Endodermal cell (in vitro differentiated cells): ENCODE measurements around the gene ARHGAP27. TPM values are rescaled to one million over a fixed set of nuclear protein-coding genes. Genes with fewer than 3 reads are reported as not detected.

Source experiments
- DNase-seq: peaks from one replicate; pipeline ENCODE4 v3.0.0-alpha.2; 2017
- H3K27ac ChIP-seq: 2 replicates; pipeline ENCODE4 v1.5.1; 2013; ENCODE audit warnings: mild to moderate bottlenecking, low read depth, low read length, moderate library complexity
- H3K27me3 ChIP-seq: 2 replicates; pipeline ENCODE4 v1.6.1; 2013; ENCODE audit warnings: mild to moderate bottlenecking, low read length, moderate library complexity; ENCODE audit not compliant: insufficient read depth, control insufficient read depth, poor library complexity, severe bottlenecking
- H3K36me3 ChIP-seq: 2 replicates; pipeline ENCODE4 v1.7.0; 2013; ENCODE audit warnings: mild to moderate bottlenecking, low read length, moderate library complexity; ENCODE audit not compliant: control insufficient read depth, insufficient read depth
- H3K4me1 ChIP-seq: one replicate; pipeline ENCODE4 v1.7.0; 2013; ENCODE audit warnings: low read length; ENCODE audit not compliant: control insufficient read depth, insufficient read depth
- H3K4me3 ChIP-seq: 2 replicates; pipeline ENCODE4 v1.5.1; 2013; ENCODE audit warnings: mild to moderate bottlenecking, low read length, moderate library complexity
- H3K9ac ChIP-seq: 2 replicates; pipeline ENCODE4 v1.6.1; 2013; ENCODE audit warnings: mild to moderate bottlenecking, low read length, moderate library complexity; ENCODE audit not compliant: poor library complexity, severe bottlenecking; ENCODE audit errors: extremely low read depth
- H3K9me3 ChIP-seq: 2 replicates; pipeline ENCODE4 v1.6.1; 2013; ENCODE audit warnings: mild to moderate bottlenecking, low read length, moderate library complexity; ENCODE audit not compliant: control insufficient read depth
- H3K27ac Mint-ChIP-seq: 2 replicates; pipeline ENCODE4 v1.8.0; 2020; ENCODE audit warnings: mixed read lengths
- H3K27me3 Mint-ChIP-seq: 2 replicates; pipeline ENCODE4 v1.8.0; 2021; ENCODE audit warnings: mild to moderate bottlenecking, mixed read lengths; ENCODE audit not compliant: insufficient read depth
- H3K36me3 Mint-ChIP-seq: 2 replicates; pipeline ENCODE4 v1.8.0; 2020; ENCODE audit warnings: low read depth, mixed read lengths
- H3K4me1 Mint-ChIP-seq: 2 replicates; pipeline ENCODE4 v1.8.0; 2020; ENCODE audit warnings: mixed read lengths
- H3K4me3 Mint-ChIP-seq: 2 replicates; pipeline ENCODE4 v1.8.0; 2020; ENCODE audit warnings: mild to moderate bottlenecking, moderate library complexity, mixed read lengths
- H3K9me3 Mint-ChIP-seq: 2 replicates; pipeline ENCODE4 v1.8.0; 2020; ENCODE audit warnings: mild to moderate bottlenecking, mixed read lengths
- CTCF ChIP-seq: fragments of 200-600 bp; sonication (generic); conservative IDR thresholded peaks from 2 replicates; pipeline ENCODE4 v1.5.0; 2021; ENCODE audit warnings: antibody characterized with exemption, mild to moderate bottlenecking
- WGBS, 2 experiments: methylation state at CpG; one replicate each; pipeline versions ENCODE4 v1.1.5 to v1.1.7; 2013; ENCODE audit warnings: missing lambda C conversion rate in 2 of 2, mixed read lengths in 1 of 2; ENCODE audit not compliant: insufficient coverage in 1 of 2, insufficient read length in 1 of 2; 5-methylcytosine and 5-hydroxymethylcytosine counted together
- total RNA-seq, 2 donors: library from RNA; stranded (reverse); fragmentation: NEBNext Ultra II Directional in 1 of 2; extraction: Animal tissue kit (Norgen Biotek cat#: 25700) in 1 of 2; gene quantifications; 2 replicates in 1 of 2; 3 replicates in 1 of 2; pipeline ENCODE4 v1.2.1, GENCODE V29; 2021

ARHGAP27 gene
- total RNA-seq, 2 donors from 2014 or later: 16.4 to 20.6 TPM

- H3K4me3 Mint-ChIP-seq: peak overlapping the region; percentile 2
- Histone ChIP-seq H3K36me3 (no peaks in the 10 kb centered on the region), H3K27ac (no peak overlapping the region), H3K9ac (no peak overlapping the region), H3K4me3 (no peak overlapping the region), H3K4me1 (peaks cover 15% of the 10 kb centered on the region), H3K27me3 (no peaks in the 10 kb centered on the region), H3K9me3 (no peaks in the 10 kb centered on the region)
- H3K9me3 Mint-ChIP-seq: no peaks in the 10 kb centered on the region
- H3K36me3 Mint-ChIP-seq: peaks cover 3% of the 10 kb centered on the region
- peak; percentile 62 for DNase-seq
- no peak overlapping the region for H3K27ac Mint-ChIP-seq
- TF ChIP-seq CTCF: no peak
- WGBS, 2 experiments: 84 to 86% methylated on average over 6 to 11 of the region's 11 CpGs
- peaks cover 36% of the 10 kb centered on the region for H3K4me1 Mint-ChIP-seq
- H3K27me3 Mint-ChIP-seq: peaks cover 2% of the 10 kb centered on the region
These were observed 23.9 kb downstream of the ARHGAP27 start for GRCh38 chr17:45408611-45409421.

GRCh38 chr17:45406107-45406506, 26.6 kb downstream of the ARHGAP27 start:
- H3K9me3 ChIP-seq: no peaks in the 10 kb centered on the region
- H3K4me1 ChIP-seq: peaks cover 18% of the 10 kb centered on the region
- no peaks in the 10 kb centered on the region for H3K27me3 ChIP-seq
- no peak for TF ChIP-seq CTCF
- 88 to 92% methylated on average over 5 to 6 of the region's 7 CpGs for WGBS, 2 experiments
- H3K27ac Mint-ChIP-seq: peak overlapping the region; percentile 60
- no peak overlapping the region for H3K27ac ChIP-seq
- H3K36me3 Mint-ChIP-seq: peaks cover 5% of the 10 kb centered on the region
- H3K4me3 ChIP-seq: peak overlapping the region; percentile 68
- no peaks in the 10 kb centered on the region for H3K36me3 ChIP-seq
- H3K9ac ChIP-seq: no peak overlapping the region
- peak; percentile 50 for DNase-seq
- H3K4me3 Mint-ChIP-seq: peak overlapping the region; percentile 55
- no peaks in the 10 kb centered on the region for H3K9me3 Mint-ChIP-seq
- H3K27me3 Mint-ChIP-seq: peaks cover 2% of the 10 kb centered on the region
- peaks cover 30% of the 10 kb centered on the region for H3K4me1 Mint-ChIP-seq

DNA sequence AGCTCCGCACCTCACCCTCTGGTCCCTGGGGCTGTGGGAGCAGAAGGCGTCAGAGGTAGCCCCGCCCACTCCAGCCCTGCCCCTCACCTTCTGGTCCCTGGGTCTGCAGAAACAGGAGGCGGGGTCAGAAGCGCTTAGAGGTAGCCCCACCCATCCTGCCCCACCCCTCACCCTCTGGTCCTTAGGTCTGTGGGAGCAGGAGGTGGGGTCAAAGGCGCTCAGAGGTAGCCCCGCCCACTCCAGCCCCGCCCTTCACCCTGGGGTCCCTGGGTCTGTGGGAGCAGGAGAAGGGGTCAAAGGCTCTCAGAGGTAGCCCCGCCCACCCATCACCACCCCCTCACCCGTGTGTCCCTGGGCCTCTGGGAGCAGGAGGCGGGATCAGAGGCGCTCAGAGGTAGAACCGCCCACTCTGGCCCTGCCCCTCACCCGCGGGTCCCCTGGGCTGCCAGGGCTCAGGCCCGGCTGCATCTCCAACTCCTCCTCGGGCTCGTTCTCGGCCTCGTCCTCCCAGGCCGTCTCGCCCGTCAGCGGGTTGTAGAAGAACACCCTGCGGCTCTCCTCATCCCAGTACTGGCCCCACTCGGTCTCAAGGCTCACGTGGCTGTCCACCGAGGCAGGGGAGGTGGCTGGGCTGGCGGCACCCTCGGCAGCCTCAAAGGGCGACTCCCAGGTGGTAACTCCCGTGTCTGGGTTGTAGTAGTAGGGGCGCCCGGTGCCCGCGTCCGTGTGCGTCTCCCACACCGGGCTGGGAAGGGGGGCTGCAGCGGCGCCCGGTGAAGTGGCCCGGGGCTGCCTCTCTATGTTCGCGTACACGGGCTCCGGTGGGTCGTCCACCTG, 27.2 kb downstream of the ARHGAP27 start:
- Mint-ChIP-seq H3K9me3 (no peaks in the 10 kb centered on the region), H3K4me3 (peak overlapping the region; percentile 55), H3K27ac (peak overlapping the region; percentile 84), H3K27me3 (peaks cover 2% of the 10 kb centered on the region), H3K4me1 (peaks cover 23% of the 10 kb centered on the region), H3K36me3 (peaks cover 5% of the 10 kb centered on the region)
- peak; percentile 100 for DNase-seq
- Histone ChIP-seq H3K27me3 (no peaks in the 10 kb centered on the region), H3K4me3 (peak overlapping the region; percentile 68), H3K9me3 (no peaks in the 10 kb centered on the region), H3K36me3 (no peaks in the 10 kb centered on the region), H3K4me1 (peaks cover 18% of the 10 kb centered on the region), H3K27ac (no peak overlapping the region), H3K9ac (no peak overlapping the region)
- TF ChIP-seq CTCF: no peak
- 29 to 46% methylated on average over 14 to 46 of the region's 48 CpGs for WGBS, 2 experiments
